Muscle of back (tissue), 11 donors: ENCODE results near the gene SEL1L3. TPM values are rescaled to one million over a fixed set of nuclear protein-coding genes. Genes with fewer than 3 reads are reported as not detected.

ENCODE experiments used
- DNase-seq, 3 donors: peaks; one replicate each; pipeline versions ENCODE4 v3.0.0 to v3.0.0-alpha.2; 2013
- polyA plus RNA-seq, 10 donors: library from polyadenylated mRNA; unstranded; fragments of 120-200 nt; gene quantifications; one replicate each; pipeline ENCODE4 v1.2.1, GENCODE V29; 2013; ENCODE audit not compliant: insufficient read length in 10 of 10

Gene SEL1L3
- polyA plus RNA-seq, 10 donors = 12.2 to 22.3 (median 16.8) TPM

GRCh38 chr4:25818371-25818871, 44.4 kb downstream of the SEL1L3 start:
- peak; percentile 57 to 87 (median 60) for DNase-seq

GRCh38 chr4:25817059-25817681, 45.6 kb downstream of the SEL1L3 start:
- peak in 1 of 3 donors; percentile 59 for DNase-seq

- DNase-seq = no peak
Measured at GRCh38 chr4:25816591-25817058, 46.2 kb downstream of the SEL1L3 start.

- DNase-seq = no peak
Measured at GRCh38 chr4:25815586-25815985, 47.2 kb downstream of the SEL1L3 start.

- DNase-seq = peak in 2 of 3 donors; percentile 33 to 50
Measured at GRCh38 chr4:25814301-25815136, 48.3 kb downstream of the SEL1L3 start.

- peak; percentile 62 to 77 (median 66) for DNase-seq
Measured at GRCh38 chr4:25813448-25814106, 49.2 kb downstream of the SEL1L3 start.

- DNase-seq = no peak
Measured at GRCh38 chr4:25811841-25812240, 50.9 kb downstream of the SEL1L3 start.

GRCh38 chr4:25811374-25811690, 51.5 kb downstream of the SEL1L3 start:
- no peak for DNase-seq

- no peak for DNase-seq
Measured at GRCh38 chr4:25810461-25811373, 52.1 kb downstream of the SEL1L3 start.

GRCh38 chr4:25809996-25810395, 52.8 kb downstream of the SEL1L3 start:
- DNase-seq = no peak

- DNase-seq = no peak
Measured at GRCh38 chr4:25807102-25807728, 55.6 kb downstream of the SEL1L3 start.

GRCh38 chr4:25805255-25805860, 57.4 kb downstream of the SEL1L3 start:
- DNase-seq = no peak

GRCh38 chr4:25803720-25804225, 59.0 kb downstream of the SEL1L3 start:
- DNase-seq = peak in 2 of 3 donors; percentile 20 to 32

- DNase-seq = no peak
Measured at GRCh38 chr4:25801594-25801993, 61.2 kb downstream of the SEL1L3 start.

GRCh38 chr4:25800245-25800644, 62.5 kb downstream of the SEL1L3 start:
- no peak for DNase-seq

- DNase-seq = no peak
Measured at GRCh38 chr4:25799522-25799921, 63.3 kb downstream of the SEL1L3 start.

- no peak for DNase-seq
Measured at GRCh38 chr4:25797136-25797535, 65.7 kb downstream of the SEL1L3 start.

- peak in 1 of 3 donors; percentile 89 for DNase-seq
Measured at GRCh38 chr4:25795566-25796454, 67.0 kb downstream of the SEL1L3 start.

- no peak for DNase-seq
Measured at GRCh38 chr4:25795091-25795490, 67.7 kb downstream of the SEL1L3 start.
